ENCODE data around the gene CGB8. TPM values are rescaled to one million over a fixed set of nuclear protein-coding genes. Genes with fewer than 3 reads are reported as not detected.

The CGB8 gene
- total and polyA plus RNA-seq, 2 of the 8 experiments (the other 6 are each of a cell fraction or from before 2014, with no cell fraction given): 0.09 TPM; not detected in 1

DNA sequence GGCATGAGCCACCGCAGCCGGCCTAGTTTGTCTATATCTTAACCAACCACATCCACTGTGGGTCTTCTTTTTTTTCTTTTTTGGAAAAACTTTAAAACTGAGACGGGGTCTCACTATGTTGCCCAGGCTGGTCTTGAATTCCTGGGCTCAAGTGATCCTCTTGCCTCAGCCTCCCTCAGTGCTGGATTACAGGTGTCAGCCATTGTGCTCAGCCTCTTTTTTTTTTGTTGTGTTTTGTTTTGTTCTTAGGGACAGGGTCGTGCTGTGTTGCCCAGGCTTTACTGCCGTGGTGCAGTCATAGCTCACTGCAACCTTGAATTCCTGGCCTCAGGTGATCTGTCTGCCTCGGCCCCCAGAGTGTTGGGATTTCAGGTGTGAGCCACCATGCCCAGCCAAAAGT, 43.8 kb upstream of the CGB8 start:
- ChIA-PET POLR2A (ENCODE audit: partially characterized antibody) (interaction anchor here (1.8 to 10.1 kb wide), 3 partner anchors 10 to 19 kb away, joined by 3 to 67 read pairs (median 30); partner anchors contain the start of gene LIN7B), CTCF (ENCODE audit: partially characterized antibody) (interaction anchor here (1.6 kb wide), 2 partner anchors 13 to 54 kb away, joined by 3 to 5 read pairs; no protein-coding TSS in a partner anchor)
- H3K27ac ChIP-seq (ENCODE audit: low read depth, low read length): no peak overlapping the region
- H4K91ac ChIP-seq (replicated peaks; ENCODE audit: insufficient read length, low read length): no peak overlapping the region
- peaks cover 32 to 64% (median 50%) of the 10 kb centered on the region in 4 experiments for H3K36me3 ChIP-seq (ENCODE audit: control insufficient read depth in 2 of 4, insufficient read depth in 4 of 4, low read length in 3 of 4)
- no peak overlapping the region for H3K9ac ChIP-seq (replicated peaks in 1 of 4; ENCODE audit: extremely low read depth in 1 of 4, low read depth in 3 of 4, low read length in 3 of 4)
- peaks cover 29 to 35% of the 10 kb centered on the region in 2 experiments for H4K20me1 ChIP-seq (replicated peaks in 1 of 2; ENCODE audit: control insufficient read depth in 1 of 2, insufficient read depth in 2 of 2, low read length in 2 of 2)
- no peak for FAIRE-seq
- H2BK20ac ChIP-seq (ENCODE audit: low read length): no peak overlapping the region
- no peak overlapping the region for H3K4ac ChIP-seq (replicated peaks; ENCODE audit: insufficient read length, low read depth, low read length)
- no peaks in the 10 kb centered on the region for H3K27me3 ChIP-seq (replicated peaks in 1 of 4; ENCODE audit: control insufficient read depth in 3 of 4, extremely low read depth in 1 of 4, insufficient read depth in 3 of 4, low read length in 3 of 4)
- H2AFZ ChIP-seq (ENCODE audit: low read length): no peak overlapping the region
- H3K18ac ChIP-seq (ENCODE audit: extremely low read depth, low read length): no peak overlapping the region
- H3K4me2 ChIP-seq (ENCODE audit: insufficient read depth in 1 of 2, low read depth in 2 of 2, low read length in 2 of 2): no peak overlapping the region
- no peak overlapping the region for H2BK120ac ChIP-seq (replicated peaks; ENCODE audit: low read depth, low read length)
- peaks cover 14 to 54% of the 10 kb centered on the region in 2 experiments for H3K79me2 ChIP-seq (ENCODE audit: control insufficient read depth in 1 of 2, insufficient read depth in 2 of 2, low read length in 2 of 2)
- H2BK12ac ChIP-seq (ENCODE audit: low read depth, low read length): no peak overlapping the region
- H4K5ac ChIP-seq (ENCODE audit: insufficient read length, low read depth, low read length): no peak overlapping the region
- H3K79me1 ChIP-seq (ENCODE audit: low read depth, low read length): peaks cover 13% of the 10 kb centered on the region
- no peak overlapping the region for H3K4me3 ChIP-seq (ENCODE audit: extremely low read depth in 1 of 4, insufficient read depth in 2 of 4, low read depth in 3 of 4, low read length in 4 of 4)
- H3K4me1 ChIP-seq (replicated peaks in 1 of 4; ENCODE audit: control insufficient read depth in 3 of 4, insufficient read depth in 4 of 4, low read length in 3 of 4): no peaks in the 10 kb centered on the region
- H3K9me3 ChIP-seq (ENCODE audit: insufficient read depth in 2 of 2, low read depth in 1 of 2, low read length in 1 of 2): no peaks in the 10 kb centered on the region
- H3K23me2 ChIP-seq (ENCODE audit: low read depth, low read length): no peaks in the 10 kb centered on the region
- no peak overlapping the region for H2BK15ac ChIP-seq (ENCODE audit: low read length)
- no peak overlapping the region for H2AK5ac ChIP-seq (ENCODE audit: low read depth, low read length)
- WGBS, 2 experiments (ENCODE audit: extremely low coverage in 1 of 2, insufficient coverage in 1 of 2, insufficient read length in 1 of 2, insufficient replicate concordance in 2 of 2, low coverage in 1 of 2, low lambda C conversion rate in 2 of 2, missing lambda C conversion rate in 1 of 2): 88% methylated on average over 6 of the region's 6 CpGs; no CpG with 5 or more reads in 1 of the 2 experiments
- no peak for DNase-seq (ENCODE audit: low read depth in 1 of 2, low spot score in 2 of 2)
- H3K23ac ChIP-seq (ENCODE audit: insufficient read length): no peak overlapping the region
- H3K14ac ChIP-seq (ENCODE audit: insufficient read length): no peak overlapping the region
- H2BK5ac ChIP-seq (ENCODE audit: low read depth, low read length): no peak overlapping the region
- H3K56ac ChIP-seq (replicated peaks; ENCODE audit: insufficient read length, low read depth, low read length): no peak overlapping the region
- TF ChIP-seq BACH1 (IDR thresholded peaks at IDR 0.05; ENCODE audit: low read length) (no peak), CTBP2 (IDR thresholded peaks at IDR 0.05; ENCODE audit: borderline replicate concordance, insufficient read depth, insufficient read length, low read length) (no peak), TEAD4 (IDR thresholded peaks at IDR 0.05; ENCODE audit: low read depth, low read length) (no peak), KDM1A (IDR thresholded peaks at IDR 0.05; ENCODE audit: borderline replicate concordance, low read length) (no peak), HDAC6 (IDR thresholded peaks at IDR 0.05; ENCODE audit: low read depth, low read length) (no peak), NANOG (IDR thresholded peaks at IDR 0.05; ENCODE audit: insufficient read depth, low read depth, low read length, poor library complexity, severe bottlenecking) (no peak), SIN3A (conservative IDR thresholded peaks at IDR 0.05 in 1 of 2, IDR thresholded peaks at IDR 0.05 in 1 of 2; ENCODE audit: low read depth in 1 of 2, low read length in 2 of 2) (no peak), EGR1 (IDR thresholded peaks at IDR 0.05; ENCODE audit: borderline replicate concordance, low read depth, low read length) (no peak), KDM4A (IDR thresholded peaks at IDR 0.05; ENCODE audit: low read depth, low read length, severe bottlenecking) (no peak), CREB1 (IDR thresholded peaks at IDR 0.05) (no peak), RBBP5 (IDR thresholded peaks at IDR 0.05; ENCODE audit: borderline replicate concordance, low read depth, low read length) (no peak), CHD2 (IDR thresholded peaks at IDR 0.05; ENCODE audit: low read length) (no peak), POLR2A (IDR thresholded peaks at IDR 0.05; ENCODE audit: control extremely low read depth in 1 of 2, low read depth in 2 of 2, low read length in 2 of 2) (no peak), POLR2AphosphoS5 (IDR thresholded peaks at IDR 0.05; ENCODE audit: low read depth, low read length) (no peak), TBP (IDR thresholded peaks at IDR 0.05; ENCODE audit: low read depth, low read length) (no peak)
- no peak overlapping the region for H4K8ac ChIP-seq (ENCODE audit: extremely low read depth, insufficient read depth, low read length)

Measured in H1 (cell line).